NCI-H446 treated with DMSO at 0.1 percent for 48 hours (cell line): Measurements from ENCODE around the gene UCHL5.
"Not testable (repeated sequence)": the region's sequence is repeated elsewhere in the genome, so short reads cannot be mapped to it uniquely, and the experiment has no call there.

Experiments used
- DNase-seq: peaks from one replicate; lab custom pipeline; 2025; lab: John Stamatoyannopoulos, UW

UCHL5 gene

GRCh38 chr1:193009501-193009900, 49.7 kb downstream of the UCHL5 start:
- no peak for DNase-seq

GRCh38 chr1:193005785-193006184, 53.4 kb downstream of the UCHL5 start:
- no peak for DNase-seq

DNA sequence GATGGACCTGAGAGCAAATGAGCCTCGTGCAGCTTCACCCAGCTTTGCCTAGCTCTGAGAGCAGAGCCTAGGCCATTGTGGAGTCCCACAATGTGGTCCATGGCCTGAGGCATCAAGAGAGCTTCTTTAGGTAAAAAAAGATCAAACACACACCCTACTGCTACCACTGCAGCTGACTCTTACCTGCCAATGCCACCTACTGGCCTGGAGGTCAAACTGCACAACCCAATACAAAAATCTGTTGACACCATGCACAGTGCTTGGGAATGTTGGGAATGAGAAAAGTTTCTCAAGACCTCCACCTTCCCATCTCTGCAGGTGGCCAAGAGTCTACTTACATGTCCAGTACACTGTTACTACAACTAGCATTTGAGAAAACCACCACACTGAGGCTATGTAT, 60.6 kb downstream of the UCHL5 start:
- DNase-seq: no peak

GRCh38 chr1:192994141-192994540, 65.0 kb downstream of the UCHL5 start:
- DNase-seq: no peak

- DNase-seq: no peak
These were observed 65.6 kb downstream of the UCHL5 start for GRCh38 chr1:192993426-192994085.

DNA sequence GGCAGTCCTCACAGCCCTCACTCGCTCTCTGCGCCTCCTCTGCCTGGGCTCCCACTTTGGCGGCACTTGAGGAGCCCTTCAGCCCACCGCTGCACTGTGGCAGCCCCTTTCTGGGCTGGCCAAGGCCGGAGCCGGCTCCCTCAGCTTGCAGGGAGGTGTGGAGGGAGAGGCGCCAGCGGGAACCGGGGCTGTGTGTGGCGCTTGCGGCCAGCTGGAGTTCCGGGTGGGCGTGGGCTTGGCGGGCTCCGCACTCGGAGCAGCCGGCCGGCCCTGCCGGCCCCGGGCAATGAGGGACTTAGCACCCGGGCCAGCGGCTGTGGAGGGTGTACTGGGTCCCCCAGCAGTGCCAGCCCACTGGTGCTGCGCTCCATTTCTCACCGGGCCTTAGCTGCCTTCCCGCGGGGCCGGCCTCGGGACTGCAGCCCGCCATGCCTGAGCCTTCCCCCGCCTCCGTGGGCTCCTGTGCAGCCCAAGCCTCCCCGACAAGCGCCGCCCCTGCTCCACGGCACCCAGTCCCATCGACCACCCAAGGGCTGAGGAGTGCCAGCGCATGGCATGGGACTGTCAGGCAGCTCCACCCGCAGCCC, 72.3 kb downstream of the UCHL5 start:
- not testable (repeated sequence) for DNase-seq

GRCh38 chr1:192986110-192986747, 72.9 kb downstream of the UCHL5 start:
- no peak for DNase-seq

- DNase-seq: no peak
These were observed 75.1 kb downstream of the UCHL5 start for GRCh38 chr1:192984080-192984479.

GRCh38 chr1:192983349-192983980, 75.7 kb downstream of the UCHL5 start:
- DNase-seq: no peak

DNA sequence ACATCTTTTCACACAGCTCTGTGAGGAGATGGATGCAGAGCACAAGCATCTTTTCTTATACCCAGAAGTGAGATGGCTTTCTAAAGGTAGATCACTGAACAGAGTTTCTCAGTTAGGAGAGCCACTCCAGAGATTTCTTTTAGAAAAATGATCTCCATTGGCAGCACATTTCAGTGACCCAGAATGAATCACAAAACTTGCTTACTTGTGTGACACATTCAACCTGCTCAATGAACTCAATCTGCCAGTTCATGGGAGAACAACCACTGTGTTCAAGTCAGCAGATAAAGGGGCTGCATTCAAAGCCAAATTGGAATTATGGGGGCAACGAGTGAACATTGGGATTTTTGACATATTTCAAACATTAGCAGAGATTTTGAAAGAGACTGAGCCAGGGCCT, 78.3 kb downstream of the UCHL5 start:
- no peak for DNase-seq

GRCh38 chr1:192980334-192980733, 78.8 kb downstream of the UCHL5 start:
- not testable (repeated sequence) for DNase-seq

DNA sequence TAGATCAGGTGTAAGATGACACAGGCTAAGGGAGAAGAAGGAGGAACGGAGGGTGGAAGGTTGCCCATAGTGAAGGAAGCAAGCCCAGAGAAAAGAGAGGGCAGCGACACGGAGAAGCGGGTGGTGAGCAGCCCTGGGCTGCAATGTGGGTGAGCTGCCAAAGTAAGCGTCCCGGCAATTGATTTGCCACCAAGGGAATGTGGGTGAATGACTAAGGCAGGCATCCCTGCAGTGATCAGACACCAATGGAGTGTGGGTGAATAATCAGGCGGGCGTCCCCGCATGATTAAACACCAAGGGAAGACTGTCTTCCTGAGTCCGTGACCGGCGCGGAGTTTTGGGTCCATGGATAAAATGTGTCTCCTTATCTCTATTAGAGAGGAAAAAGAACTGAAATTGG, 79.6 kb downstream of the UCHL5 start:
- DNase-seq: no peak

- DNase-seq: no peak
These were observed 80.9 kb downstream of the UCHL5 start for GRCh38 chr1:192978195-192978710.

DNA sequence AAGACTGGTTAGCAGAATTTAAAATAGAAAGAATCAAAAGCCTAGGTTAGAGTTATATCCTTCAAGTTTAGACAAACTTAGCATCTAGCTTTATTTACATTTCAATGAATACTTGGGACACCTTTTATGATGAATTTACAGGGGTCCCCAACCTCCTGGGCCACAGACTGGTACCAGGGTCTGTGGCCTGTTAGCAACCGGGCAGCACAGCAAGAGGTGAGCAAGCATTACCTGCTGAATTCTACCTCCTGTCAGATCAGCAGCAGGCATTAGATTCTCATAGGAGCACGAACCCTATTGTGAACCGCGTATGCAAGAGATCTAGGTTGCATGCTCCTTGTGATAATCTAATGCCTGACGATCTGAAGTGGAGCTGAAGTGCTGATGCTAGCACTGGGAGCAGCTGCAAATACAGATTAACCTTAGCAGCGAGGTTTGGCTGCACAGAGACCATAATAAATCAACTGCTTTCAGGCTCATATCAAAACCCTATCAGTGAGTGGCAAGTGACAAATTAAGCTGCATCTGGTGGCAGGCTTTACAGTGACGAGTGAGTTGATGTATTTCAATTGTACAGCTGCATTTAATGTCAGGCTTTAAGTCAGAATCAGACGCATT, 82.0 kb downstream of the UCHL5 start:
- DNase-seq: no peak

- no peak for DNase-seq
These were observed 82.6 kb downstream of the UCHL5 start for GRCh38 chr1:192976576-192976975.

DNA sequence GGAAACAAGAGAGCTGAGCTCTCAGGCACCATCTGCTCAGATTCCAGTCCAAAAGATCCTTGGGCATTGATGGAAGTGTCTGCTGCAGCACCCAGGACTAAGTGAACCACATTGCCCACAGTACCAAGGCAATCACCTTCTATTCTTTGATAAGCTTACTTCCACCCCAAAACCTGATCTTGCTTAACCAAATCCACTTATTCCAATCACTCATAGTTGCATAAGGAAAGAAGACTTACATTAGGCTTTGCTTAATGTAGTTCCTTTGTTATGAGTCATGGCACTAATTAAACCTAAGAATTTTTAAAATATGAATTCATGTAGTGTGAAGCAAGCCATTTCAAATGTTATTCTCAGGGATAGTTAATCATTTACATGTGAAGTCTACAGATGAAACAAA, 84.5 kb downstream of the UCHL5 start:
- no peak for DNase-seq

DNA sequence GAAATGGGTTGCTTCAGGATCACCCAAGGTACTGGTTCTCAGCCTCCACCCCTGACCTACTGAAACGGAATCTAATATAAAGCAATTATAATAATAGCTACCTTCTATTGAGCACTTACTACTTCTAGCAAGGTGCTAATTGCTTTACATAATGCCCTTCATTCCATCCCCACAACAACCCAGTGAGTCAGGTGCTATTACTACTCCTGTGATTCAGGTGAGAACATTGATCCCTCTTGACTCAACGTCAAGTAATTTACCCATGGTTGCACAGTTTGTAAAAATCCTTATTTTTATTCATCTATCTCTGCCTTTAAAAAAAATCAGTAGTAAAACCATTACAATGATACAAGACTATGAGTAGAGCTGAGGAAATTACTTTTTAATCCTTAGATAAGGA, 85.2 kb downstream of the UCHL5 start:
- DNase-seq: no peak

DNA sequence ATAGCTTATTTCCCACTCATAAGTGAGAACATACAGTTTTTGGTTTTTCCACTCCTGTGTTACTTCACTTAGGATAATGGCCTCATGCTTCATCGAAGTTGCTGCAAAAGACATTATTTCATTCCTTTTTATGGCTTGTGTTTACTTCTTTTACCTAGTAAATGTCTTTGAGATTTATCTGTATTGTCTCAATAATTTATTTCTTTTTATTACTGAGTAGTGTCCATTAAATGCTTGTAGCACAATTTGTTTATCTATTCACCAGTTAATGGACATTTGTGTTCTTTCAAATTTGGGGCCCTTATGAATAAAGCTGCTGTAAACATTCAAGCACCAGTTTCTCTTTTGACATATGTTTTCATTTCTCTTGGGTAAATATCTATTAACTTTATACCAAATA, 86.0 kb downstream of the UCHL5 start:
- DNase-seq: no peak

DNA sequence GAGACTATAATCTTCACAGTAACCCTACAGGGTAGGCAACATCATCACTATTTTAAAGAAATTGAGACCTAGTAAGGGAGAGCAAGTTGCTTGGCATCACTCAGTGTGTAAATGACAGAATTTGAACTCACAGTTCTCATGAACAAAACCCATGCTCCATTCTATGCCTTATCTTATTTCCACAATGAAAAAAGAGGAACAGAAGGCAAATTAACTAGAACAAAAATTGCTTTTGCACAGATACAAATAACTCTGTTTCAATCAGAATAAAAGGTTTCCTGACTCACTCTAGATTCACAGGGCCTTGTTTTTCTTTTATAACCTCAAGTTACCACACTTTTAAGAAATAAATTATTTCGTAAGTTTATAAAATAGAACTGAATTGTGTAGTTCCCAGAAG, 90.1 kb downstream of the UCHL5 start:
- DNase-seq: no peak

DNA sequence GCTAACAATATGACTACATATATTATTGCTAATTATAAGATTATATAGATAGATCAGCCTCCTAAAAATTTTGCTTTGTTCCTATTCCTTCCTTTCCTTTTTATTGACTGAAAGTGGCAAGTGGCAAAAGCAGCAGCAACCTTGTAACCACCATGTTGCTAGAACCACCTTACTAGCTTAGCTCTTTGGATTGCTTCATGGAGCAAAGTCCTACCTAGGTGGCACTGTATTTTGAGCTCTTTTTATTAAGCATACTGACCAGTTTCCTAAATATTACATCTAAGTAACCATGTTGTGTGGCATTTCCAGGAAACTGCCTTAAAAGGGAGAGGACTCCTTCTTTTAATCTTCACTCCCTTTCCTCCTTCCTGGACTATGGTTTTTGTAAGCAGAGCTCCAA, 90.8 kb downstream of the UCHL5 start:
- DNase-seq: no peak

DNA sequence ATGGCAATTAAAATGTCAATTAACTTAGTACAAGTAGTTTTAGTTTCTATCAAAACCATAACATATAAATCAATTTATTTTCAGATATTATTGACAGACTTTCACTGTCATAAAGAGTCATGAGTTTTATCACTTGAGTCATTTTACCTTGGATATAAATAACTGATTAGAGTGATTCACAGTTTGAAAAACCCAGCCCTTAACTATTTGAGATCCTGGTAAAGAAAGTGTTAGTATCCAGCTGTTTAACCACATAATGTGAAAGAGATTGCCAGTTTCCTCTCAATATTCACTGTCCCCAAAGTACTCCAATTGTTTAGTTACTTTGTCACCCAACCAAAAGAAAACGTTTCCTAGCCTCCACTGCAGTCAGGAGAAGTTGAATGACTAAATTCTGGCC, 91.3 kb downstream of the UCHL5 start:
- DNase-seq: no peak

DNA sequence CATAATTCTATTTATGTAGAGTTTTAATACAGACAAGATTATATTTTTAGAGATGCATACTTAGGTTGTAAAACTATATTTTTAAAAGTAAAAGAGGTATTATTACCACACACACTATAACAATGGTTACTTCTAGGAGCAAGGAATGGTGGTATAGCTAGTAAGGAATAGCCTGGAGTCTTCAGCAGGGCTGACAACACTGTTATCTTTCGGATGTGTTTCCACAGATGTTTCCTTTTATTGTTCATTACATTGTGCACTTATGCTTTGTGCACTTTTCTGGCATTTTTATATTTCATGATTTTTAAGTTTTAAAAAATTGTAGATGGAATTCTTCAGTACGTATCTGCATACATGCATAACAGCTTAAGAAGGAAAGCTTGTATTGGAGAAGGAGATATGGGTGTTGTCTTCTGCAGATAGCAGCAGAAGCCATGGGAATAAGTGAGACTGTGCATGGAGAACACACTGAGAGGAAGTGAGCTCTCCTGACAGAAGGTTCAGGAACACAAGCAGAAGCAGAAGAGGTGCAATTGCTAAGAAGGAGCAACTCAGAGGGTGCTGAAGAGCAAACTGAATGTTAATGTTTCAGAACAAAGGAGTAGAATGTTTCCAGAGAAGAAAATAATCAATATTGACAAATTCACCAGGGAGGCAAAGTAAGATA, 91.8 kb downstream of the UCHL5 start:
- DNase-seq: no peak
